ENCODE results near the gene PDCL3.

GRCh38 chr2:100580367-100581276, 17.8 kb downstream of the PDCL3 start:
- no peak for TF ChIP-seq SUZ12 (IDR thresholded peaks at IDR 0.05)
- no peak for TF ChIP-seq FOXK2 (IDR thresholded peaks at IDR 0.05)
- no peak for TF ChIP-seq BHLHE40 (IDR thresholded peaks at IDR 0.05; ENCODE audit: borderline replicate concordance)
- no peak for TF ChIP-seq CTBP1 (IDR thresholded peaks at IDR 0.05; ENCODE audit: borderline replicate concordance)
- no peak for TF ChIP-seq SP1 (IDR thresholded peaks at IDR 0.05)
- no peak for TF ChIP-seq ZNF384 (IDR thresholded peaks at IDR 0.05)
- no peak for TF ChIP-seq ARNT (IDR thresholded peaks at IDR 0.05)
